ENCODE results near the gene DRAM1.

GRCh38 chr12:101852998-101853397 lies 24.4 kb upstream of the DRAM1 start:
- no peak for TF ChIP-seq CTCF (IDR thresholded peaks at IDR 0.05)
- no peak for TF ChIP-seq EZH2 (IDR thresholded peaks at IDR 0.05; ENCODE audit: borderline replicate concordance, insufficient read depth, low read depth, low read length, poor library complexity, severe bottlenecking)

Data from B cell (primary cell).